ENCODE data around the gene TMEM14A. TPM values are rescaled to one million over a fixed set of nuclear protein-coding genes. Genes with fewer than 3 reads are reported as not detected.
"Not testable (repeated sequence)": the region's sequence is repeated elsewhere in the genome, so short reads cannot be mapped to it uniquely, and the experiment has no call there.

The TMEM14A gene
- total RNA-seq, 2 experiments from 2014 or later = 3.4 TPM

DNA sequence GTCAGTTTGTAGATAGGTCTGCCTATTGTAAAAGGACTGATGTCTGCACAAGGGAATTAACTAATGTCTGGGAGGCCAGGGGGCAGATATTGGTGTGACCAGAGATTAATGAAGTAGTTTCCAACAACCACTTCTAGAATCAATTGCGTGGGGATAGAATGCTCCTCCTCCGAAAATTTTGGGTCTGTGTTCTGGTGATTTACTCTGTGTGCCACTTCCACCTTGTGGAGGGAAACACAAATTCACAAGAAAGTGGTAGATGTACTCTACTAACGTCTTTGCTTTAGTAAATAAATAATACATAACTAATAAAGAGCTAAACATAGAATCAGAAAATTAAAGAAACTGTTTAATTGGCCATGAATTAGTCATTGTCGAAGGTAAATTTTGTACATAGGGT, 25.5 kb downstream of the TMEM14A start:
- H3K4me3 ChIP-seq (ENCODE audit: low read length) = no peak overlapping the region
- no peaks in the 10 kb centered on the region for H3K36me3 ChIP-seq (ENCODE audit: insufficient read depth, low read length)
- Mint-ChIP-seq H3K9me3 (no peaks in the 10 kb centered on the region), H3K4me1 (ENCODE audit: low read depth) (no peaks in the 10 kb centered on the region), H3K27ac (no peak overlapping the region), H3K27me3 (peaks cover 26% of the 10 kb centered on the region), H3K4me3 (no peak overlapping the region), H3K36me3 (ENCODE audit: low read depth) (no peaks in the 10 kb centered on the region)
- DNase-seq (no peak), ATAC-seq (ENCODE audit: poor library complexity) (no peak)
- peaks cover 0 to 16% of the 10 kb centered on the region in 2 experiments for H3K27me3 ChIP-seq (ENCODE audit: control insufficient read depth in 1 of 2, insufficient read depth in 2 of 2, low read length in 2 of 2)
- ChIA-PET POLR2A (no interaction called here), CTCF (no interaction called here)
- no peak overlapping the region for H3K27ac ChIP-seq (ENCODE audit: low read depth in 1 of 2, low read length in 2 of 2)
- H3K4me1 ChIP-seq (ENCODE audit: insufficient read depth, low read length) = no peaks in the 10 kb centered on the region
- intact Hi-C loops (cut with DNase I, micrococcal nuclease) = no loop called here
- TF ChIP-seq, protein P1, sequence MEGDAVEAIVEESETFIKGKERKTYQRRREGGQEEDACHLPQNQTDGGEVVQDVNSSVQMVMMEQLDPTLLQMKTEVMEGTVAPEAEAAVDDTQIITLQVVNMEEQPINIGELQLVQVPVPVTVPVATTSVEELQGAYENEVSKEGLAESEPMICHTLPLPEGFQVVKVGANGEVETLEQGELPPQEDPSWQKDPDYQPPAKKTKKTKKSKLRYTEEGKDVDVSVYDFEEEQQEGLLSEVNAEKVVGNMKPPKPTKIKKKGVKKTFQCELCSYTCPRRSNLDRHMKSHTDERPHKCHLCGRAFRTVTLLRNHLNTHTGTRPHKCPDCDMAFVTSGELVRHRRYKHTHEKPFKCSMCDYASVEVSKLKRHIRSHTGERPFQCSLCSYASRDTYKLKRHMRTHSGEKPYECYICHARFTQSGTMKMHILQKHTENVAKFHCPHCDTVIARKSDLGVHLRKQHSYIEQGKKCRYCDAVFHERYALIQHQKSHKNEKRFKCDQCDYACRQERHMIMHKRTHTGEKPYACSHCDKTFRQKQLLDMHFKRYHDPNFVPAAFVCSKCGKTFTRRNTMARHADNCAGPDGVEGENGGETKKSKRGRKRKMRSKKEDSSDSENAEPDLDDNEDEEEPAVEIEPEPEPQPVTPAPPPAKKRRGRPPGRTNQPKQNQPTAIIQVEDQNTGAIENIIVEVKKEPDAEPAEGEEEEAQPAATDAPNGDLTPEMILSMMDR (IDR thresholded peaks at IDR 0.05) = no peak
- no peaks in the 10 kb centered on the region for H3K9me3 ChIP-seq (ENCODE audit: control insufficient read depth in 1 of 2, insufficient read depth in 1 of 2, low read length in 2 of 2)

DNA sequence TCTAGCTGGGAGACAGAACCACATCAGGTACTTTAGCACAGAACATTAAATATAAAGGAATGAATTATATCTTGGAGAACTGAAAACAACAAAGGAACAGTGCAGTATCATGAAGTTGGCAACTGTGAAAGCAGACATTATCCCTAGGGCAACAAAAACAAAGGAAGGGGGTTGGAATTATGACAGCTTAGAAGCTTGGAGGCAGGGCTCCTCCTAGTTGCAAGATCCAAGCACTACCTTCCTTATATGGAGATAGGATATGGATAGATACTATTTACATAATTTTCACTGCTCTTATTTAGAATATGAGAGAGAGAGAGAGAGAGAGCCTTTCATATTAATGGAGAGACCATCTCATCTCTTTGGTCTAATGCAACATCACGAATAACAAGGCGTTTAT, 27.0 kb downstream of the TMEM14A start:
- Histone ChIP-seq H3K4me1 (ENCODE audit: insufficient read depth, low read length) (no peaks in the 10 kb centered on the region), H3K27me3 (ENCODE audit: control insufficient read depth in 1 of 2, insufficient read depth in 2 of 2, low read length in 2 of 2) (peaks cover 0 to 26% of the 10 kb centered on the region in 2 experiments), H3K9me3 (ENCODE audit: control insufficient read depth in 1 of 2, insufficient read depth in 1 of 2, low read length in 2 of 2) (no peaks in the 10 kb centered on the region), H3K4me3 (ENCODE audit: low read length) (no peak overlapping the region), H3K36me3 (ENCODE audit: insufficient read depth, low read length) (no peaks in the 10 kb centered on the region), H3K27ac (ENCODE audit: low read depth in 1 of 2, low read length in 2 of 2) (no peak overlapping the region)
- H3K27me3 Mint-ChIP-seq = peaks cover 31% of the 10 kb centered on the region
- no peaks in the 10 kb centered on the region for H3K9me3 Mint-ChIP-seq
- DNase-seq (no peak), ATAC-seq (ENCODE audit: poor library complexity) (no peak)
- intact Hi-C loops (cut with DNase I, micrococcal nuclease) = no loop called here
- no peaks in the 10 kb centered on the region for H3K36me3 Mint-ChIP-seq (ENCODE audit: low read depth)
- H3K4me1 Mint-ChIP-seq (ENCODE audit: low read depth) = no peaks in the 10 kb centered on the region
- TF ChIP-seq, protein P1 (IDR thresholded peaks at IDR 0.05) = no peak
- no peak overlapping the region for H3K27ac Mint-ChIP-seq
- POLR2A ChIA-PET = interaction anchor here (1.0 kb wide), 1 partner anchor 15 kb away, joined by 3 read pairs; no protein-coding TSS in a partner anchor
- CTCF ChIA-PET = no interaction called here
- H3K4me3 Mint-ChIP-seq = no peak overlapping the region

- peaks cover 5% of the 10 kb centered on the region for H3K9me3 Mint-ChIP-seq
- H3K4me1 ChIP-seq (ENCODE audit: insufficient read depth, low read length) = no peaks in the 10 kb centered on the region
- ChIA-PET POLR2A (no interaction called here), CTCF (no interaction called here)
- no peaks in the 10 kb centered on the region for H3K4me1 Mint-ChIP-seq (ENCODE audit: low read depth)
- H3K27me3 ChIP-seq (ENCODE audit: control insufficient read depth in 1 of 2, insufficient read depth in 2 of 2, low read length in 2 of 2) = peaks cover 0 to 29% of the 10 kb centered on the region in 2 experiments
- H3K27me3 Mint-ChIP-seq = peaks cover 29% of the 10 kb centered on the region
- H3K4me3 Mint-ChIP-seq = no peak overlapping the region
- TF ChIP-seq, protein P1 (IDR thresholded peaks at IDR 0.05) = no peak
- peaks cover 0 to 10% of the 10 kb centered on the region in 2 experiments for H3K9me3 ChIP-seq (ENCODE audit: control insufficient read depth in 1 of 2, insufficient read depth in 1 of 2, low read length in 2 of 2)
- H3K27ac ChIP-seq (ENCODE audit: low read depth in 1 of 2, low read length in 2 of 2) = no peak overlapping the region
- intact Hi-C loops (cut with DNase I, micrococcal nuclease) = no loop called here
- no peak overlapping the region for H3K27ac Mint-ChIP-seq
- ATAC-seq (ENCODE audit: poor library complexity) (no peak), DNase-seq (no peak)
- no peaks in the 10 kb centered on the region for H3K36me3 Mint-ChIP-seq (ENCODE audit: low read depth)
- H3K36me3 ChIP-seq (ENCODE audit: insufficient read depth, low read length) = no peaks in the 10 kb centered on the region
- H3K4me3 ChIP-seq (ENCODE audit: low read length) = no peak overlapping the region
These were observed 33.1 kb downstream of the TMEM14A start for GRCh38 chr6:52704060-52704459.

GRCh38 chr6:52704781-52705502, 34.0 kb downstream of the TMEM14A start:
- intact Hi-C loops (cut with DNase I, micrococcal nuclease); H3K27ac Mint-ChIP-seq; H3K4me3 ChIP-seq (ENCODE audit: low read length); POLR2A ChIA-PET; H3K9me3 Mint-ChIP-seq; H3K4me1 Mint-ChIP-seq (ENCODE audit: low read depth); DNase-seq; H3K36me3 Mint-ChIP-seq (ENCODE audit: low read depth); ATAC-seq (ENCODE audit: poor library complexity); CTCF ChIA-PET; H3K4me1 ChIP-seq (ENCODE audit: insufficient read depth, low read length); H3K27ac ChIP-seq (ENCODE audit: low read depth in 1 of 2, low read length in 2 of 2); H3K4me3 Mint-ChIP-seq; H3K36me3 ChIP-seq (ENCODE audit: insufficient read depth, low read length): not testable (repeated sequence)
- peaks cover 25% of the 10 kb centered on the region for H3K27me3 Mint-ChIP-seq
- H3K9me3 ChIP-seq (ENCODE audit: control insufficient read depth in 1 of 2, insufficient read depth in 1 of 2, low read length in 2 of 2) = peaks cover 0 to 10% of the 10 kb centered on the region in 2 experiments
- H3K27me3 ChIP-seq (ENCODE audit: control insufficient read depth in 1 of 2, insufficient read depth in 2 of 2, low read length in 2 of 2) = peaks cover 0 to 29% of the 10 kb centered on the region in 2 experiments
